HFF-Myc (cell line): ENCODE results near the gene PRSS21.

Experiments
- DNase-seq: peaks from one replicate; pipeline ENCODE4 v3.0.0-alpha.2; 2011; ENCODE audit warnings: low read depth; ENCODE audit errors: extremely low read depth
- H3K4me3 ChIP-seq: replicated peaks from 2 replicates; pipeline ENCODE4 v1.5.1; 2011; ENCODE audit warnings: low read depth, mild to moderate bottlenecking, control low read depth, low read length
- CTCF ChIP-seq: IDR thresholded peaks from 2 replicates; pipeline ENCODE4 v1.5.1; 2012; ENCODE audit warnings: mild to moderate bottlenecking, low read depth, low read length, control low read depth; ENCODE audit errors: missing control alignments

Gene PRSS21

GRCh38 chr16:2771496-2772402, 45.3 kb upstream of the PRSS21 start:
- TF ChIP-seq CTCF: no peak
- DNase-seq: no peak
- H3K4me3 ChIP-seq: no peak overlapping the region

- no peak overlapping the region for H3K4me3 ChIP-seq
- TF ChIP-seq CTCF: no peak
- DNase-seq: no peak
These were observed 43.7 kb upstream of the PRSS21 start for GRCh38 chr16:2773188-2773968.

GRCh38 chr16:2774161-2774891, 42.7 kb upstream of the PRSS21 start:
- no peak overlapping the region for H3K4me3 ChIP-seq
- TF ChIP-seq CTCF: no peak
- DNase-seq: no peak

GRCh38 chr16:2775131-2775716, 41.8 kb upstream of the PRSS21 start:
- DNase-seq: no peak
- no peak for TF ChIP-seq CTCF
- H3K4me3 ChIP-seq: peak overlapping the region; percentile 74

GRCh38 chr16:2775765-2776499, 41.1 kb upstream of the PRSS21 start:
- DNase-seq: no peak
- H3K4me3 ChIP-seq: peak overlapping the region; percentile 74
- no peak for TF ChIP-seq CTCF
